ENCODE measurements around the gene NUDT1.

DNA sequence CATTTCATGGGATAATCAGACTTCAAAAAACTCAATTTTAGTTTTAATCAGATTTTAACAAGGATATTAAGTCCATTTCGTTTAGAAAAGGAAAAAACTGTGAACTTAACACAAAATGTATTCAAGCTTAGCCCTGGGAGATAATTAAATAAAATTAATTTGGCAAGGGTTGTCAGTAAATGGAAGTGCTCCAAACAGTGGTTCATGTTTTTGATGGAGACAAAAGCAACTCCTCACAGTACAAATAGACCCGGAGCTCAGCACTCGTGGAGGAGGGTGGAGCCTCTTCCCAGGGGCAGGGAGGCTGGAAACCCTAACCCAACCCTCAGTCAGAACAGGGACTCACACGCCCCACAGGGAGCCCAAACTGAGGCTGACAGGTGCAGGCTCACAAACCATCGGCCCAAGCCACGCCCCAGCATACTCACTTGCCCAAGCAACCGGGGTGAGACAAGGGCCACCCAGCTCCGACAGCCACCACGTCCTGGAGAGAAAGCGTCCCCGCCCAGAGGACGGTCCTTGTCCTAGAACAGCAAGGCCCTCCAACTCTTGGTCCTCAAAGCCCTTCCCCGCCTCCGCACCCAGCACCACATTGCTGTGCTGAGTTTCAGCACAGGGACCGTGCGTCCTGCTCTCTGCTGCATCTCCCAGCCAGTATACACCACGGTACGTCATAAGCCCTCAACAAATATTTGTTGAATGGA lies 49.0 kb upstream of the NUDT1 start:
- TF ChIP-seq, protein P1, sequence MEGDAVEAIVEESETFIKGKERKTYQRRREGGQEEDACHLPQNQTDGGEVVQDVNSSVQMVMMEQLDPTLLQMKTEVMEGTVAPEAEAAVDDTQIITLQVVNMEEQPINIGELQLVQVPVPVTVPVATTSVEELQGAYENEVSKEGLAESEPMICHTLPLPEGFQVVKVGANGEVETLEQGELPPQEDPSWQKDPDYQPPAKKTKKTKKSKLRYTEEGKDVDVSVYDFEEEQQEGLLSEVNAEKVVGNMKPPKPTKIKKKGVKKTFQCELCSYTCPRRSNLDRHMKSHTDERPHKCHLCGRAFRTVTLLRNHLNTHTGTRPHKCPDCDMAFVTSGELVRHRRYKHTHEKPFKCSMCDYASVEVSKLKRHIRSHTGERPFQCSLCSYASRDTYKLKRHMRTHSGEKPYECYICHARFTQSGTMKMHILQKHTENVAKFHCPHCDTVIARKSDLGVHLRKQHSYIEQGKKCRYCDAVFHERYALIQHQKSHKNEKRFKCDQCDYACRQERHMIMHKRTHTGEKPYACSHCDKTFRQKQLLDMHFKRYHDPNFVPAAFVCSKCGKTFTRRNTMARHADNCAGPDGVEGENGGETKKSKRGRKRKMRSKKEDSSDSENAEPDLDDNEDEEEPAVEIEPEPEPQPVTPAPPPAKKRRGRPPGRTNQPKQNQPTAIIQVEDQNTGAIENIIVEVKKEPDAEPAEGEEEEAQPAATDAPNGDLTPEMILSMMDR (IDR thresholded peaks at IDR 0.05; ENCODE audit: extremely low read depth in 1 of 2, insufficient read depth in 1 of 2, low read depth in 1 of 2, low read length in 2 of 2), result no peak
- TF ChIP-seq MYC (IDR thresholded peaks at IDR 0.05; ENCODE audit: low read depth, low read length) (no peak), EZH2 (IDR thresholded peaks at IDR 0.05; ENCODE audit: borderline replicate concordance, low read depth, low read length, severe bottlenecking) (no peak), POLR2A (IDR thresholded peaks at IDR 0.05; ENCODE audit: low read depth, low read length) (no peak), GATA2 (IDR thresholded peaks at IDR 0.05; ENCODE audit: insufficient read depth, insufficient read length, low read depth, low read length) (no peak), FOS (IDR thresholded peaks at IDR 0.05; ENCODE audit: borderline replicate concordance, insufficient read depth, low read length) (no peak), POLR2AphosphoS5 (IDR thresholded peaks at IDR 0.05; ENCODE audit: insufficient read depth, low read depth, low read length) (no peak)
- TF ChIP-seq, protein P2, sequence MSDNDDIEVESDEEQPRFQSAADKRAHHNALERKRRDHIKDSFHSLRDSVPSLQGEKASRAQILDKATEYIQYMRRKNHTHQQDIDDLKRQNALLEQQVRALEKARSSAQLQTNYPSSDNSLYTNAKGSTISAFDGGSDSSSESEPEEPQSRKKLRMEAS (IDR thresholded peaks at IDR 0.05; ENCODE audit: insufficient read depth, insufficient read length), result no peak

All from endothelial cell of umbilical vein (primary cell).